ENCODE data around the gene TOPBP1.

The TOPBP1 gene

GRCh38 chr3:133661454-133662277 is at the start of gene TOPBP1:
TOPBP1 (minus strand) TSS chr3:133661941; CDS start chr3:133661127, 814 bp downstream.
- Mint-ChIP-seq H3K27me3 (no peaks in the 10 kb centered on the region), H3K9me3 (ENCODE audit: low read depth) (no peaks in the 10 kb centered on the region), H3K27ac (peak within 1 kb of the TSS; percentile 97), H3K36me3 (peaks cover 7% of the 10 kb centered on the region), H3K4me1 (ENCODE audit: low read depth) (peaks cover 34% of the 10 kb centered on the region), H3K4me3 (peak within 1 kb of the TSS; percentile 94)

- Mint-ChIP-seq H3K36me3 (no peaks in the 10 kb centered on the region), H3K27ac (no peak overlapping the region)
These were observed 49.3 kb upstream of the TOPBP1 start for GRCh38 chr3:133711013-133711412.

GRCh38 chr3:133709139-133709750 is 47.5 kb upstream of the TOPBP1 start:
- no peak overlapping the region for H3K4me3 Mint-ChIP-seq
- H3K9me3 Mint-ChIP-seq (ENCODE audit: low read depth): no peaks in the 10 kb centered on the region
- H3K27ac Mint-ChIP-seq: no peak overlapping the region
- H3K36me3 Mint-ChIP-seq: no peaks in the 10 kb centered on the region
- H3K4me1 Mint-ChIP-seq (ENCODE audit: low read depth): no peaks in the 10 kb centered on the region
- H3K27me3 Mint-ChIP-seq: no peaks in the 10 kb centered on the region

More at GRCh38 chr3:133711013-133711412, 49.3 kb upstream of the TOPBP1 start:
- Mint-ChIP-seq H3K27me3 (no peaks in the 10 kb centered on the region), H3K4me3 (no peak overlapping the region), H3K4me1 (ENCODE audit: low read depth) (no peaks in the 10 kb centered on the region), H3K9me3 (ENCODE audit: low read depth) (no peaks in the 10 kb centered on the region)

- Mint-ChIP-seq H3K4me1 (ENCODE audit: low read depth) (no peaks in the 10 kb centered on the region), H3K36me3 (no peaks in the 10 kb centered on the region), H3K27ac (no peak overlapping the region), H3K9me3 (ENCODE audit: low read depth) (no peaks in the 10 kb centered on the region), H3K27me3 (no peaks in the 10 kb centered on the region), H3K4me3 (no peak overlapping the region)
These were observed 44.3 kb upstream of the TOPBP1 start for GRCh38 chr3:133706033-133706432.

GRCh38 chr3:133703915-133704314 is 42.2 kb upstream of the TOPBP1 start:
- Mint-ChIP-seq H3K9me3 (ENCODE audit: low read depth) (no peaks in the 10 kb centered on the region), H3K27ac (no peak overlapping the region), H3K27me3 (no peaks in the 10 kb centered on the region), H3K36me3 (no peaks in the 10 kb centered on the region), H3K4me3 (no peak overlapping the region), H3K4me1 (ENCODE audit: low read depth) (no peaks in the 10 kb centered on the region)

GRCh38 chr3:133701435-133702358 is 40.0 kb upstream of the TOPBP1 start:
- Mint-ChIP-seq H3K27ac (no peak overlapping the region), H3K27me3 (no peaks in the 10 kb centered on the region), H3K4me3 (no peak overlapping the region), H3K36me3 (no peaks in the 10 kb centered on the region), H3K9me3 (ENCODE audit: low read depth) (no peaks in the 10 kb centered on the region), H3K4me1 (ENCODE audit: low read depth) (no peaks in the 10 kb centered on the region)

GRCh38 chr3:133700351-133700750 is 38.6 kb upstream of the TOPBP1 start:
- no peaks in the 10 kb centered on the region for H3K36me3 Mint-ChIP-seq
- H3K4me3 Mint-ChIP-seq: no peak overlapping the region
- H3K27me3 Mint-ChIP-seq: no peaks in the 10 kb centered on the region
- no peaks in the 10 kb centered on the region for H3K9me3 Mint-ChIP-seq (ENCODE audit: low read depth)
- no peaks in the 10 kb centered on the region for H3K4me1 Mint-ChIP-seq (ENCODE audit: low read depth)
- no peak overlapping the region for H3K27ac Mint-ChIP-seq

GRCh38 chr3:133699903-133700302 is 38.2 kb upstream of the TOPBP1 start:
- H3K4me3 Mint-ChIP-seq: no peak overlapping the region
- H3K9me3 Mint-ChIP-seq (ENCODE audit: low read depth): no peaks in the 10 kb centered on the region
- H3K27ac Mint-ChIP-seq: no peak overlapping the region
- H3K36me3 Mint-ChIP-seq: no peaks in the 10 kb centered on the region
- H3K4me1 Mint-ChIP-seq (ENCODE audit: low read depth): no peaks in the 10 kb centered on the region
- H3K27me3 Mint-ChIP-seq: no peaks in the 10 kb centered on the region

GRCh38 chr3:133699467-133699866 is 37.7 kb upstream of the TOPBP1 start:
- H3K36me3 Mint-ChIP-seq: no peaks in the 10 kb centered on the region
- no peaks in the 10 kb centered on the region for H3K9me3 Mint-ChIP-seq (ENCODE audit: low read depth)
- H3K4me1 Mint-ChIP-seq (ENCODE audit: low read depth): no peaks in the 10 kb centered on the region
- no peaks in the 10 kb centered on the region for H3K27me3 Mint-ChIP-seq
- no peak overlapping the region for H3K4me3 Mint-ChIP-seq
- no peak overlapping the region for H3K27ac Mint-ChIP-seq

- Mint-ChIP-seq H3K27me3 (no peaks in the 10 kb centered on the region), H3K27ac (no peak overlapping the region), H3K4me1 (ENCODE audit: low read depth) (no peaks in the 10 kb centered on the region), H3K9me3 (ENCODE audit: low read depth) (no peaks in the 10 kb centered on the region), H3K36me3 (no peaks in the 10 kb centered on the region), H3K4me3 (no peak overlapping the region)
These were observed 36.2 kb upstream of the TOPBP1 start for GRCh38 chr3:133697960-133698359.

GRCh38 chr3:133695560-133696171 is 33.9 kb upstream of the TOPBP1 start:
- H3K9me3 Mint-ChIP-seq (ENCODE audit: low read depth): no peaks in the 10 kb centered on the region
- no peaks in the 10 kb centered on the region for H3K36me3 Mint-ChIP-seq
- H3K27ac Mint-ChIP-seq: no peak overlapping the region
- H3K4me1 Mint-ChIP-seq (ENCODE audit: low read depth): no peaks in the 10 kb centered on the region
- H3K27me3 Mint-ChIP-seq: no peaks in the 10 kb centered on the region
- H3K4me3 Mint-ChIP-seq: no peak overlapping the region

GRCh38 chr3:133694288-133695268 is 32.8 kb upstream of the TOPBP1 start:
- Mint-ChIP-seq H3K4me3 (no peak overlapping the region), H3K36me3 (no peaks in the 10 kb centered on the region), H3K4me1 (ENCODE audit: low read depth) (no peaks in the 10 kb centered on the region), H3K27me3 (no peaks in the 10 kb centered on the region), H3K27ac (no peak overlapping the region), H3K9me3 (ENCODE audit: low read depth) (no peaks in the 10 kb centered on the region)

GRCh38 chr3:133693821-133694220 is 32.1 kb upstream of the TOPBP1 start:
- Mint-ChIP-seq H3K36me3 (no peaks in the 10 kb centered on the region), H3K27ac (no peak overlapping the region), H3K4me1 (ENCODE audit: low read depth) (no peaks in the 10 kb centered on the region), H3K4me3 (no peak overlapping the region), H3K27me3 (no peaks in the 10 kb centered on the region), H3K9me3 (ENCODE audit: low read depth) (no peaks in the 10 kb centered on the region)

GRCh38 chr3:133692759-133693158 is 31.0 kb upstream of the TOPBP1 start:
- Mint-ChIP-seq H3K27me3 (no peaks in the 10 kb centered on the region), H3K9me3 (ENCODE audit: low read depth) (no peaks in the 10 kb centered on the region), H3K27ac (no peak overlapping the region), H3K4me3 (no peak overlapping the region), H3K36me3 (no peaks in the 10 kb centered on the region), H3K4me1 (ENCODE audit: low read depth) (no peaks in the 10 kb centered on the region)

Measured in activated naive CD8-positive, alpha-beta T cell (primary cell).